Camera-type eye (tissue), 1 donor: Measurements from ENCODE around the gene GARS1. TPM values are rescaled to one million over a fixed set of nuclear protein-coding genes. Genes with fewer than 3 reads are reported as not detected.

Experiments used
- total RNA-seq: library from RNA; depleted of rRNA; stranded (reverse); fragments of >200 nt; gene quantifications from one replicate; pipeline ENCODE4 v1.2.3, GENCODE V29; 2014

GARS1 gene, protein sequence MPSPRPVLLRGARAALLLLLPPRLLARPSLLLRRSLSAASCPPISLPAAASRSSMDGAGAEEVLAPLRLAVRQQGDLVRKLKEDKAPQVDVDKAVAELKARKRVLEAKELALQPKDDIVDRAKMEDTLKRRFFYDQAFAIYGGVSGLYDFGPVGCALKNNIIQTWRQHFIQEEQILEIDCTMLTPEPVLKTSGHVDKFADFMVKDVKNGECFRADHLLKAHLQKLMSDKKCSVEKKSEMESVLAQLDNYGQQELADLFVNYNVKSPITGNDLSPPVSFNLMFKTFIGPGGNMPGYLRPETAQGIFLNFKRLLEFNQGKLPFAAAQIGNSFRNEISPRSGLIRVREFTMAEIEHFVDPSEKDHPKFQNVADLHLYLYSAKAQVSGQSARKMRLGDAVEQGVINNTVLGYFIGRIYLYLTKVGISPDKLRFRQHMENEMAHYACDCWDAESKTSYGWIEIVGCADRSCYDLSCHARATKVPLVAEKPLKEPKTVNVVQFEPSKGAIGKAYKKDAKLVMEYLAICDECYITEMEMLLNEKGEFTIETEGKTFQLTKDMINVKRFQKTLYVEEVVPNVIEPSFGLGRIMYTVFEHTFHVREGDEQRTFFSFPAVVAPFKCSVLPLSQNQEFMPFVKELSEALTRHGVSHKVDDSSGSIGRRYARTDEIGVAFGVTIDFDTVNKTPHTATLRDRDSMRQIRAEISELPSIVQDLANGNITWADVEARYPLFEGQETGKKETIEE
- total RNA-seq = 74.7 TPM

GRCh38 chr7:30594540-30595435, at the start of gene GARS1:
Gene GARS1 (plus strand): TSS chr7:30594878. CDS start chr7:30594922, 44 bp downstream.

DNA sequence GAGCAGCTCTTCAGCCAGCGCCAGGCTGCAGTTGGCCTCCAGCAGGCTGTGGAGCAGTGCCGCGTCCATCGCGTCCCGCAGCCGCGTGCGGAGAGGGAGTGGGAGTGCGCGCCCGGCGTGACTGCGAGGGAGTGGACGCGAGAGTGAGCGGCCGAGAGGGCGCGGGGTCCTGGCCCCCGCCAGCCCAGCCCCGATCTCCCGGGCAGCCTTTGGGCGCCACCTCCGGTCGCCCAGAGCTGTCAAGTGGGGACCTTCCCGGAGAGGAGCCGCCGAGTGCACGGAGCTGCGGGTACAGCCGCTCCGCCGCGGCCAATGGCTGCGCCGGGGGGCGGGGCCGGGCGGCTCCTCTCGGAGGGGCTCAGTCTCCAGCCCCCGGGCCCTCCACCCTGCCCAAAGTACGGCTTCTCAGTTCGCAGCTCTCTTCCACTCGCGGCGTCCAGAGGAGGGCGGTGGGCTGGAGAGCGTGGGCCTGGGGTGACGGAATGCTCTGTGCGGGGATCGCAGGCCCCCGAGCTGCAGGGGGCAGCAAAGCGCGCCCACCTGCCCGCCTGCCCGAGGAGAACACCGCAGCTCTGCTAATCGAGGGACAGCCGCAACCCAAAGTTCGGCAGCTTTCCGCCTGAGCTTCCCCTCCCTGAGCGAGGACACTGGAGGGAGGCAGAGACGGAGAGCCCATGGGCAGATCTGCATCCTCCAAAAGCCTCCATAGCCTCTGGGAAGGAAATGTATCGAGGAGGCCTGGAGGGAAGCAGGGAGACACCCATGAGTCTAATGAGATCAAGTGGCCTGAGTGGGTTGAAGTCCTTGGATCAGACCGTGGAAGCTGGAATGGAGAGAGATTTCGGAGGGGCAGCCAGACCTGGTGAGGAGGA, 87.8 kb downstream of the GARS1 start, which contains the start of gene CRHR2:
Gene CRHR2, minus strand, starts transcription at position 245 of the 872 bp plus-strand sequence. Its CDS starts 176 bp downstream, at position 69.

Other genes with a start within 250 kb of the GARS1 start
- gene NOD1, start 116.1 kb upstream of the GARS1 start, total RNA-seq = 10.6 TPM
- gene GGCT, start 90.0 kb upstream of the GARS1 start, total RNA-seq = 21.2 TPM
- gene CRHR2, start 87.6 kb downstream of the GARS1 start, total RNA-seq = 0.60 TPM
- gene INMT, start 157.3 kb downstream of the GARS1 start, total RNA-seq = 3.2 TPM
- 10.2 TPM for gene MINDY4, start 176.5 kb downstream of the GARS1 start, total RNA-seq